Body of pancreas (tissue), 4 donors: ENCODE measurements around the gene NF1.

ENCODE experiments used
- POLR2A ChIP-seq, 3 donors: fragments of 450-650 bp; IDR thresholded peaks; one replicate each; pipeline ENCODE4 v1.6.1; 2016; ENCODE audit warnings: antibody characterized with exemption in 3 of 3, mild to moderate bottlenecking in 2 of 3
- TF ChIP-seq, protein P1 (sequence below), 7 experiments: fragments of 450-650 bp in 4 of 7; fragments of 200-600 bp in 3 of 7; sonication (generic) in 3 of 7; IDR thresholded peaks; one replicate each; pipeline ENCODE4 v1.5.1; 2016 to 2019; ENCODE audit warnings: antibody characterized with exemption in 7 of 7

- TF ChIP-seq POLR2A (IDR thresholded peaks at IDR 0.05), result no peak
- TF ChIP-seq, protein P1, sequence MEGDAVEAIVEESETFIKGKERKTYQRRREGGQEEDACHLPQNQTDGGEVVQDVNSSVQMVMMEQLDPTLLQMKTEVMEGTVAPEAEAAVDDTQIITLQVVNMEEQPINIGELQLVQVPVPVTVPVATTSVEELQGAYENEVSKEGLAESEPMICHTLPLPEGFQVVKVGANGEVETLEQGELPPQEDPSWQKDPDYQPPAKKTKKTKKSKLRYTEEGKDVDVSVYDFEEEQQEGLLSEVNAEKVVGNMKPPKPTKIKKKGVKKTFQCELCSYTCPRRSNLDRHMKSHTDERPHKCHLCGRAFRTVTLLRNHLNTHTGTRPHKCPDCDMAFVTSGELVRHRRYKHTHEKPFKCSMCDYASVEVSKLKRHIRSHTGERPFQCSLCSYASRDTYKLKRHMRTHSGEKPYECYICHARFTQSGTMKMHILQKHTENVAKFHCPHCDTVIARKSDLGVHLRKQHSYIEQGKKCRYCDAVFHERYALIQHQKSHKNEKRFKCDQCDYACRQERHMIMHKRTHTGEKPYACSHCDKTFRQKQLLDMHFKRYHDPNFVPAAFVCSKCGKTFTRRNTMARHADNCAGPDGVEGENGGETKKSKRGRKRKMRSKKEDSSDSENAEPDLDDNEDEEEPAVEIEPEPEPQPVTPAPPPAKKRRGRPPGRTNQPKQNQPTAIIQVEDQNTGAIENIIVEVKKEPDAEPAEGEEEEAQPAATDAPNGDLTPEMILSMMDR (IDR thresholded peaks at IDR 0.05), result no peak
Observed at GRCh38 chr17:31131299-31131698, 36.5 kb downstream of the NF1 start.
